Heart right ventricle (tissue), 16 donors: ENCODE results near the gene CHRNG. TPM values are rescaled to one million over a fixed set of nuclear protein-coding genes. Genes with fewer than 3 reads are reported as not detected.

Experiments used
- ATAC-seq, 8 donors: fragments of 200-7000 bp; cut with Tn5 transposase; one replicate each; pipeline ENCODE4 v1.9.1; 2020; ENCODE audit warnings: mild to moderate bottlenecking in 8 of 8, moderate library complexity in 8 of 8, moderate number of reproducible peaks in 1 of 8
- DNase-seq, 2 donors: peaks; one replicate each; pipeline ENCODE4 v3.0.0-alpha.2; 2020
- H3K27ac ChIP-seq, 10 donors: fragments of 200-600 bp; sonication (generic) in 2 of 10; one replicate each; pipeline versions ENCODE4 v1.5.0 to v1.8.0; 2020 to 2022; ENCODE audit warnings: mild to moderate bottlenecking in 3 of 10
- H3K27me3 ChIP-seq, 7 donors: fragments of 200-600 bp; one replicate each; pipeline ENCODE4 v1.8.0; 2021 to 2022; ENCODE audit warnings: mild to moderate bottlenecking in 2 of 7
- H3K36me3 ChIP-seq, 9 donors: fragments of 200-600 bp; sonication (generic) in 1 of 9; one replicate each; pipeline versions ENCODE4 v1.5.0 to v1.8.0; 2020 to 2022; ENCODE audit warnings: mild to moderate bottlenecking in 2 of 9
- H3K4me1 ChIP-seq, 9 donors: fragments of 200-600 bp; sonication (generic) in 1 of 9; one replicate each; pipeline versions ENCODE4 v1.5.0 to v1.8.0; 2020 to 2022; ENCODE audit warnings: mild to moderate bottlenecking in 4 of 9
- H3K4me3 ChIP-seq, 10 donors: fragments of 200-600 bp; sonication (generic) in 2 of 10; one replicate each; pipeline versions ENCODE4 v1.5.0 to v1.8.0; 2020 to 2022; ENCODE audit warnings: mild to moderate bottlenecking in 7 of 10, moderate library complexity in 2 of 10
- H3K9me3 ChIP-seq, 11 donors: fragments of 200-600 bp in 10 of 11; sonication (generic) in 2 of 11; one replicate each; pipeline versions ENCODE4 v1.5.0 to v1.8.0; 2013 to 2022; ENCODE audit warnings: mild to moderate bottlenecking in 2 of 11, control low read depth in 1 of 11, moderate library complexity in 1 of 11
- WGBS, 2 donors: extraction: QIAGEN DNeasy Blood & Tissue Kit; methylation state at CpG; one replicate each; pipeline ENCODE4 v1.1.7; 2013; ENCODE audit warnings: inconsistent platforms in 1 of 2; 5-methylcytosine and 5-hydroxymethylcytosine counted together
- intact Hi-C, 10 donors: fragments of 100-400 bp; cut with DNase I; formaldehyde crosslinking; loops; one replicate each; pipeline versions ENCODE4 v1.11.1 to v1.14.2; 2022
- polyA plus RNA-seq, 2 donors: library from polyadenylated mRNA; stranded (reverse); fragments of 200-250 nt; gene quantifications; one replicate each; pipeline ENCODE4 v1.2.3, GENCODE V29; 2013
- total RNA-seq, 10 donors: library from RNA; stranded (reverse); fragmentation: NEBNext Ultra II Directional in 3 of 10; extraction: Animal tissue kit (Norgen Biotek cat#: 25700) in 3 of 10; gene quantifications; one replicate each; pipeline versions ENCODE4 v1.2.1 to v1.2.4, GENCODE V29; 2021 to 2023
- TF ChIP-seq, protein P1 (sequence below), 9 donors: fragments of 200-600 bp; sonication (generic) in 2 of 9; IDR thresholded peaks; one replicate each; pipeline versions ENCODE4 v1.5.0 to v1.8.0; 2021 to 2022; ENCODE audit warnings: antibody characterized with exemption in 9 of 9, mild to moderate bottlenecking in 5 of 9, moderate library complexity in 1 of 9
- donor health status: Arrhythmogenic right ventricular cardiomyopathy.
- donor health status: ischemic (EF 13 %, LVEDD 7.1; RV severe dilation, severe dysfunction).
- donor health status: healthy with polysubstance abuse.
- donor health status: DM: no; HTN: yes; CAD: no.
- donor health status: DM: no; HTN: no; CAD: no.
- donor health status: ischemic (EF 25% LVEDD 6.9; RV normal size, moderate dysfunction).
- donor health status: ischemic (EF 25% LVEDD 5.7; RV mildly dilated, moderate dysfunction).
- donor health status: healthy.
- donor health status: DM: yes; HTN: yes; CAD: no.
- donor health status: Ischemic cardiomyopathy.
- donor health status: ischemic (EF 35%, LVEDD 5.7; RV mildly dilated, moderate dysfunction).
- donor health status: nonischemic (EF 11% LVEDD 7.7; RV severe dilation, severe dysfunction).
- donor health status: DM: yes; HTN: yes; CAD: no.
- donor health status: PGD.
- donor health status: ischemic (EF 29% LVEDD 5.4; RV normal size, mild dysfunction).
- donor health status: nonischemic (EF 23%, LVEDD 6.1; RV moderate dilation, normal function).

The CHRNG gene
- total and polyA plus RNA-seq, 12 donors, result not detected

DNA sequence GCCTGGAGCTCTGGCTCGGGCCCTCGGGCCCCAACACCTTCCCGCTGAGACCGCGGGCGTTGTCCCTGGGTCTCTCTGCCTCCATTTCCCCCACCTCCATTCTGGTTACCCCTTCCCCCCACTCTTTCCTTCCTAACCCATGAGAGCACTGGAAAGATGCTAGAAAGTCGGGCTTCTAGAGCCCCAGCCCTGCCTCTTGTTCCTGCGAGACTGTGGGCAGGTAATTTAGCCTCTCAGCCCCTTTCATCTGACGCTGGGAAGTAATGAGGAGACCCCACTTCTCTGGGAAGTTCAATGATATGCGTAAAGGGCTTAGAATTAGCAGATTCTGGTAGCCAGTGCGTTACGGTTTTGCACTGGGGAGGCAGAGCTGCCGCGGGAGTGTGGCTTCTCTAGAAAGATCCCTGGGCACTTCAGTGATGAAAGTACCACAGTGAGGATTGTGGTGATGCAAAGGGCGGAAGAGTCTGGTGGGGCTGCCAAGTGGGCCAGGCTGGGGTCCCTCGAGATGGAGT, 35.6 kb upstream of the CHRNG start:
- Histone ChIP-seq H3K27me3 (peaks cover 6 to 59% (median 37%) of the 10 kb centered on the region in 7 donors), H3K36me3 (no peaks in the 10 kb centered on the region), H3K27ac (peak overlapping the region in 1 of 10 donors; percentile 22), H3K4me3 (peak overlapping the region in 7 of 10 donors; percentile 44 to 60 (median 50)), H3K4me1 (peaks cover 3 to 20% (median 9%) of the 10 kb centered on the region in 9 donors), H3K9me3 (no peaks in the 10 kb centered on the region)
- intact Hi-C loops, result no loop called here
- ATAC-seq (no peak), DNase-seq (no peak)
- WGBS, 2 donors, result 29 to 30% methylated on average over 16 of the region's 16 CpGs
- TF ChIP-seq, protein P1, sequence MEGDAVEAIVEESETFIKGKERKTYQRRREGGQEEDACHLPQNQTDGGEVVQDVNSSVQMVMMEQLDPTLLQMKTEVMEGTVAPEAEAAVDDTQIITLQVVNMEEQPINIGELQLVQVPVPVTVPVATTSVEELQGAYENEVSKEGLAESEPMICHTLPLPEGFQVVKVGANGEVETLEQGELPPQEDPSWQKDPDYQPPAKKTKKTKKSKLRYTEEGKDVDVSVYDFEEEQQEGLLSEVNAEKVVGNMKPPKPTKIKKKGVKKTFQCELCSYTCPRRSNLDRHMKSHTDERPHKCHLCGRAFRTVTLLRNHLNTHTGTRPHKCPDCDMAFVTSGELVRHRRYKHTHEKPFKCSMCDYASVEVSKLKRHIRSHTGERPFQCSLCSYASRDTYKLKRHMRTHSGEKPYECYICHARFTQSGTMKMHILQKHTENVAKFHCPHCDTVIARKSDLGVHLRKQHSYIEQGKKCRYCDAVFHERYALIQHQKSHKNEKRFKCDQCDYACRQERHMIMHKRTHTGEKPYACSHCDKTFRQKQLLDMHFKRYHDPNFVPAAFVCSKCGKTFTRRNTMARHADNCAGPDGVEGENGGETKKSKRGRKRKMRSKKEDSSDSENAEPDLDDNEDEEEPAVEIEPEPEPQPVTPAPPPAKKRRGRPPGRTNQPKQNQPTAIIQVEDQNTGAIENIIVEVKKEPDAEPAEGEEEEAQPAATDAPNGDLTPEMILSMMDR (IDR thresholded peaks at IDR 0.05), result no peak

DNA sequence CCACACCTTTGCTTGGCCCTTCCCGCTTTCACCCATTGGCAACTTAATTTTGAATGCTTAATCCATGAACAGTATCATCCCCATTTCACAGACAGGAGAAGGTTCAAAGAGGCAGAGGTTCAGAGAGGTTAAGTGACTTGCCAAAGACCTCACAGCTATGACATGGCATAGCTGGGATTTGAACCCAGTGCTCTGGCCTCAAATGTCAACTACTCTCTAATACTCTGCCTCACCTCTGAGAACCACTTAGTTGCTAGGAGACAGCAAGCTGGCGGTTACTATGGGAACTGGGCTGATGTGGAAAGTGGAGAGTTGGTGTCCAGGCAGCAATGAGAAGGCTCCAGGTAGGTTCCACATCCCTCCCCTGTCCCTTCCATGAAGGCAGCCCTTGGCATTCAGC, 35.1 kb upstream of the CHRNG start:
- TF ChIP-seq, protein P1 (IDR thresholded peaks at IDR 0.05), result no peak
- peaks cover 3 to 20% (median 9%) of the 10 kb centered on the region in 9 donors for H3K4me1 ChIP-seq
- H3K36me3 ChIP-seq, result no peaks in the 10 kb centered on the region
- H3K9me3 ChIP-seq, result no peaks in the 10 kb centered on the region
- 58 to 87% methylated on average over 2 of the region's 2 CpGs for WGBS, 2 donors
- DNase-seq (no peak), ATAC-seq (no peak)
- H3K27me3 ChIP-seq, result peaks cover 6 to 59% (median 37%) of the 10 kb centered on the region in 7 donors
- intact Hi-C loops, result no loop called here
- H3K4me3 ChIP-seq, result no peak overlapping the region
- no peak overlapping the region for H3K27ac ChIP-seq

DNA sequence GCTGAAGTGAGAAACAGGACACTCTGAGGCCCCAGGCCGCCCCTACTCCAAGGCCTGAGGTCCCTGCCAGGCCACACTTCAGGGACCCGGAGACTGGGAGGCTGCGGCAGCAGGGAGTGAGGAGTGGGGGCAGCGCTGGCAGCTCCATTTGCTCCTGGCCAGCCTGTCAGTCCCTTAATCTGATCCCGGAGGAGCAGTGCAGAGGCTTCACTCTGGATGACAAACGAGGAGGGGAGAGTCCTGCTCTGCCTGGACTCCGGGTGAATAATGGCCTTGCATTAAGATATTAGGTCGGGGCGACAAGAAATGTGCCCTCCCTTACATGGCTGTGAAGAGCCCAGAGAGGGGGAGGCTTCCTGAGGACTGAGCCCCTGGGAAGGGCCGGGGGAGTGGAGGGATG, 33.6 kb upstream of the CHRNG start:
- intact Hi-C loops, result no loop called here
- H3K27me3 ChIP-seq, result peaks cover 6 to 55% (median 37%) of the 10 kb centered on the region in 7 donors
- H3K4me3 ChIP-seq, result no peak overlapping the region
- no peak for ATAC-seq
- H3K27ac ChIP-seq, result no peak overlapping the region
- no peaks in the 10 kb centered on the region for H3K9me3 ChIP-seq
- peaks cover 3 to 20% (median 9%) of the 10 kb centered on the region in 9 donors for H3K4me1 ChIP-seq
- H3K36me3 ChIP-seq, result no peaks in the 10 kb centered on the region
- TF ChIP-seq, protein P1 (IDR thresholded peaks at IDR 0.05), result no peak
- WGBS, 2 donors, result 49 to 50% methylated on average over 10 of the region's 10 CpGs
- DNase-seq, result no peak

DNA sequence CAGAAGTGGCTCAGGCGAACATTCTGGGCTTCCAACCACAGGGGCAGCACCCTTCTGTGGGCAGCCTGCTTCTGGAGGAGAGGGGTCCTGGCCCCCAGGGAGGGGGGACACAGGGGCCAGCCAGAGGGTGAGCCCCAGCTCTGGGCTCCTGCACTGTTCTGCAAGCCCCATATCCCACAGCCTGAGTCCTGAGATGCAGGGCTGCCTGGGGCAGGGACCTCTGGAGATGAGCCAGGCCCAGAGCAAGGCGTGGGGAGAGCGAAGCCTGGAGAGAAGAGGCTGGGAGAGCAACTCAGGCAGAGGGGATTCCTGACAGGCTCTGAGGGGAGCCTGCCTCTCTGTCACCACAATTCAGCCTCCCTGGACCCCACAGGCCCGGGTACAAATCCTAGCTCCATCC, 32.8 kb upstream of the CHRNG start:
- Histone ChIP-seq H3K4me1 (peaks cover 3 to 18% (median 9%) of the 10 kb centered on the region in 9 donors), H3K36me3 (no peaks in the 10 kb centered on the region), H3K9me3 (no peaks in the 10 kb centered on the region), H3K4me3 (no peak overlapping the region), H3K27ac (no peak overlapping the region), H3K27me3 (peaks cover 6 to 50% (median 37%) of the 10 kb centered on the region in 7 donors)
- 73 to 76% methylated on average over 4 of the region's 4 CpGs for WGBS, 2 donors
- TF ChIP-seq, protein P1 (IDR thresholded peaks at IDR 0.05), result no peak
- ATAC-seq, result no peak
- DNase-seq, result no peak
- intact Hi-C loops, result no loop called here
